Measurements from ENCODE around the gene ALK.

Gene ALK

GRCh38 chr2:29855924-29856639 lies 65.3 kb downstream of the ALK start:
- no peak for TF ChIP-seq CTCF (IDR thresholded peaks at IDR 0.05; ENCODE audit: control insufficient read depth, insufficient read depth, low read depth, low read length, missing control alignments)
- no peak for DNase-seq (ENCODE audit: low read depth)
- no peak overlapping the region for H3K4me3 ChIP-seq (ENCODE audit: control insufficient read depth, low read depth, low read length)

DNA sequence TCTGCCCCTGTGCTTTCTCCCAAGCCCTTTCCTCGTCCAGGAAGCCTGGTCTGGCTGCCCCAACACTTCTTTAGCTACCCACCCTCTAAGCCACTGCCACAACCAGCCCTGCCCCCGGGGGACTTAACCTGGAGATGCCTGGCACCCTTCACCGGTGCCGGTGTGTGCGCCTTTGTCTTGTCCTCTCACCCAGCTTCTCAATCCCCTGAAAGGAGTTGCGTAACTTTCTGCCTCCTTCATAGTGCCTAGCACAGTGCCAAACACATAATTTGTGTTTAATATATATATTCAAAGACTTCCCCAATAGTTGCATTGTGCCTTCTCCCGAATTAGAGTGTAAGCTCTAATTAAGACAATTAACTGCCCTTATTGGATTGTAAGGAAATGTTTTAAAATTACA lies 70.6 kb downstream of the ALK start:
- no peak overlapping the region for H3K4me3 ChIP-seq (ENCODE audit: control insufficient read depth, low read depth, low read length)
- TF ChIP-seq CTCF (IDR thresholded peaks at IDR 0.05; ENCODE audit: control insufficient read depth, insufficient read depth, low read depth, low read length, missing control alignments): no peak
- no peak for DNase-seq (ENCODE audit: low read depth)

DNA sequence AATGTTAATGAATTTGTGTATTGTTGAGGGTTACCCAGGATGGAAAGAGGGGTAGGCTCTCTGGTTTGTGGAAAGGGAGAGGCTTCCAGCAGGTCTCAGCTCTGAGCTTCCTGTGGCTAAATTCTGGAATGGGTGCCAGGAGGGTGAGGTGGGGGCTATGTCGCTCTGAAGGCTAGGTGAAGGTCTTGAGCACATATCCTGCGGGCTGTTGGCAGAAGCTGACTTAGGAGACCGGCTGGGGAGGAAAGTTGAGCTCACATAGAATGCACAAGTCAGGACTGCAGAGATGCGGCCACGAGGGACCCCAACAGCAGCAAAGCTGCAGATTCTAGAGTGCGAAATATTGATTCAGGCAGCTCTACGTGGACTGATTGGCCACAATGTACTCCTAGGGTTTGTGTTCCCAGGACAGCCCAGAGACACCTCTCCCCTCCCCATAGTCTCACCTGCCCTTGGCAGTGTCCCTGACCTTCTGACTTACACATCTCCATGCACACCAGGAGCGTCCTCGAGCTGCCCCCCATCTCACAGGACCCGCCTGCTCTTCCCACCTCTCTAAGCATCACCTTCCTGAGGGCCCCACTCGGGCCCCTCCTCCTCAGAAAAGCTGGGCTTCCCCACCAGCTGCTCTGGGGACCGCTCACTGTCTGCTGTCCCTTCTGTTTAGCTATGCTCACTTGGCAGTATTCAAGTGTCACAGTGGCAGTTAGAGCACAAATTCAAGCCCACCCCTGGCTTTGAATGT lies 72.6 kb downstream of the ALK start:
- no peak for TF ChIP-seq CTCF (IDR thresholded peaks at IDR 0.05; ENCODE audit: control insufficient read depth, insufficient read depth, low read depth, low read length, missing control alignments)
- H3K4me3 ChIP-seq (ENCODE audit: control insufficient read depth, low read depth, low read length): no peak overlapping the region
- DNase-seq (ENCODE audit: low read depth): no peak

- DNase-seq (ENCODE audit: low read depth): no peak
- TF ChIP-seq CTCF (IDR thresholded peaks at IDR 0.05; ENCODE audit: control insufficient read depth, insufficient read depth, low read depth, low read length, missing control alignments): no peak
- no peak overlapping the region for H3K4me3 ChIP-seq (ENCODE audit: control insufficient read depth, low read depth, low read length)
Measured at GRCh38 chr2:29847886-29848285, 73.5 kb downstream of the ALK start.

GRCh38 chr2:29844713-29845326 lies 76.6 kb downstream of the ALK start:
- TF ChIP-seq CTCF (IDR thresholded peaks at IDR 0.05; ENCODE audit: control insufficient read depth, insufficient read depth, low read depth, low read length, missing control alignments): no peak

GRCh38 chr2:29841386-29842004 lies 79.9 kb downstream of the ALK start:
- no peak for DNase-seq (ENCODE audit: low read depth)
- H3K4me3 ChIP-seq (ENCODE audit: control insufficient read depth, low read depth, low read length): no peak overlapping the region
- peak; percentile 91 for TF ChIP-seq CTCF (IDR thresholded peaks at IDR 0.05; ENCODE audit: control insufficient read depth, insufficient read depth, low read depth, low read length, missing control alignments)

More at GRCh38 chr2:29844713-29845326, 76.6 kb downstream of the ALK start:
- no peak for DNase-seq (ENCODE audit: low read depth)
- H3K4me3 ChIP-seq (ENCODE audit: control insufficient read depth, low read depth, low read length): no peak overlapping the region

Measured in AG09309 (cell line).